Right lobe of liver (tissue), 4 donors: Measurements from ENCODE around the gene DNMT3B.

ENCODE experiments used
- CTCF ChIP-seq, 4 donors: fragments of 200-600 bp in 3 of 4; fragments of 450-650 bp in 1 of 4; IDR thresholded peaks; one replicate each; pipeline versions ENCODE4 v1.5.1 to v1.8.0; 2016 to 2022; ENCODE audit warnings: antibody characterized with exemption in 4 of 4, mild to moderate bottlenecking in 2 of 4
- POLR2A ChIP-seq: fragments of 450-650 bp; IDR thresholded peaks from one replicate; pipeline ENCODE4 v1.6.1; 2017; ENCODE audit warnings: antibody characterized with exemption, mild to moderate bottlenecking
- donor health status: DM: no; HTN: no; CAD: no.
- donor health status: DM: no; HTN: no; CAD: no.
- donor health status: DM: no; HTN: yes; CAD: no.

GRCh38 chr20:32779500-32780211, 17.5 kb downstream of the DNMT3B start:
- no peak for TF ChIP-seq CTCF (IDR thresholded peaks at IDR 0.05)
- TF ChIP-seq POLR2A = no peak
